ENCODE data around the gene CHSY1. TPM values are rescaled to one million over a fixed set of nuclear protein-coding genes. Genes with fewer than 3 reads are reported as not detected.

Gene CHSY1
- total and polyA plus RNA-seq, 2 of the 4 experiments (the other 2 are of a cell fraction) = 40.9 to 53.2 TPM

DNA sequence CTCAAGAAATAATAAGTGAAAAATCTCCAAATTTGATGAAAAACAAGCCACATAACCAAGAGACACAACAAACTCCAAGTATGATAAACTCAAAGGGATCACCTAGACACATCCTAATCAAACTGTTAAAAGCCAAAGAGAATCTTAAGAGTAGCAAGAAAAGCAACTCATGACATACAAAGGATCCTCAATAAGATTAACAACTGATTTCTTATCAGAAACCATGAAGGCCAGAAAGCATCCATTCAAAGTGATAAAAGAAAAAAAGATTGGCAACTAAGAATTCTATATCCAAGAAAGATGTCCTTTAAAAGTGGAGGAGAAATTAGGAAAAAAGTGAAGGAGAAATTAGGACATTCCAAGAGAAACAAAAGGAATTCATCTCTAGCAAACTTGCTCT, 23.5 kb downstream of the CHSY1 start:
- BruUV-seq (replicated peaks) = no TSS peak
- Histone ChIP-seq H3K36me3 (ENCODE audit: control insufficient read depth, insufficient read depth, low read length) (peaks cover 19% of the 10 kb centered on the region), H3K27ac (ENCODE audit: insufficient read depth, low read length) (no peak overlapping the region), H3K4me3 (ENCODE audit: insufficient read depth, low read depth, low read length) (no peak overlapping the region), H2AFZ (replicated peaks; ENCODE audit: low read length, poor library complexity) (no peak overlapping the region), H4K5ac (ENCODE audit: low read depth, low read length) (no peak overlapping the region), H2BK5ac (ENCODE audit: low read depth, low read length, poor library complexity, severe bottlenecking) (peak overlapping the region; percentile 52), H3K27me3 (ENCODE audit: control insufficient read depth, insufficient read depth, low read length) (no peaks in the 10 kb centered on the region), H2AK9ac (replicated peaks; ENCODE audit: low read depth, low read length, poor library complexity) (no peak overlapping the region), H3K79me1 (ENCODE audit: low read depth in 1 of 2, low read length in 2 of 2) (peaks cover 6 to 71% of the 10 kb centered on the region in 2 experiments; a peak in 3 of 4 replicates), H2AK5ac (ENCODE audit: low read depth, low read length) (no peak overlapping the region), H3K4me2 (ENCODE audit: low read depth, low read length) (no peak overlapping the region), H4K20me1 (ENCODE audit: insufficient read depth, low read length) (peaks cover 85% of the 10 kb centered on the region), H2BK20ac (ENCODE audit: low read depth, low read length) (no peak overlapping the region), H3K23ac (ENCODE audit: low read depth, low read length) (no peak overlapping the region), H3K9me3 (ENCODE audit: control insufficient read depth, insufficient read depth, low read length) (no peaks in the 10 kb centered on the region), H3K4me1 (ENCODE audit: control insufficient read depth, insufficient read depth, low read length) (peaks cover 12% of the 10 kb centered on the region), H3K14ac (replicated peaks; ENCODE audit: low read depth, low read length) (no peak overlapping the region), H2BK15ac (ENCODE audit: low read depth, low read length) (no peak overlapping the region), H3K9me1 (ENCODE audit: insufficient read depth, low read length) (peaks cover 21% of the 10 kb centered on the region), H3K18ac (ENCODE audit: low read depth, low read length) (no peak overlapping the region), H3K56ac (ENCODE audit: extremely low read depth, insufficient read depth, low read length) (no peak overlapping the region), H3K9ac (ENCODE audit: low read depth, low read length) (no peak overlapping the region), H2BK120ac (ENCODE audit: low read depth, low read length) (no peak overlapping the region), H4K91ac (ENCODE audit: insufficient read depth, low read depth, low read length) (no peak overlapping the region), H4K8ac (ENCODE audit: low read depth in 2 of 2, low read length in 2 of 2) (no peak overlapping the region), H3K4ac (ENCODE audit: low read depth, low read length) (no peak overlapping the region)
- TF ChIP-seq USF2 (IDR thresholded peaks at IDR 0.05; ENCODE audit: low read depth, low read length) (no peak), MAZ (IDR thresholded peaks at IDR 0.05; ENCODE audit: borderline replicate concordance, low read depth, low read length) (no peak), MAFK (IDR thresholded peaks at IDR 0.05; ENCODE audit: low read depth, low read length) (no peak), POLR2A (IDR thresholded peaks at IDR 0.05; ENCODE audit: low read depth, low read length) (no peak), CHD1 (IDR thresholded peaks at IDR 0.05; ENCODE audit: low read depth, low read length) (no peak), RAD21 (IDR thresholded peaks at IDR 0.05; ENCODE audit: low read length) (no peak), SMC3 (IDR thresholded peaks at IDR 0.05; ENCODE audit: low read depth, low read length) (no peak), FOS (IDR thresholded peaks at IDR 0.05; ENCODE audit: low read depth, low read length) (no peak), RFX5 (IDR thresholded peaks at IDR 0.05; ENCODE audit: low read depth, low read length) (no peak), MXI1 (IDR thresholded peaks at IDR 0.05; ENCODE audit: borderline replicate concordance, low read depth, low read length) (no peak), BHLHE40 (IDR thresholded peaks at IDR 0.05; ENCODE audit: low read depth, low read length) (no peak), NFE2L2 (IDR thresholded peaks at IDR 0.05; ENCODE audit: low read depth, low read length) (no peak), CEBPB (IDR thresholded peaks at IDR 0.05; ENCODE audit: low read depth, low read length) (no peak), RCOR1 (IDR thresholded peaks at IDR 0.05; ENCODE audit: insufficient replicate concordance, low read length) (no peak)
- TF ChIP-seq, protein P1, sequence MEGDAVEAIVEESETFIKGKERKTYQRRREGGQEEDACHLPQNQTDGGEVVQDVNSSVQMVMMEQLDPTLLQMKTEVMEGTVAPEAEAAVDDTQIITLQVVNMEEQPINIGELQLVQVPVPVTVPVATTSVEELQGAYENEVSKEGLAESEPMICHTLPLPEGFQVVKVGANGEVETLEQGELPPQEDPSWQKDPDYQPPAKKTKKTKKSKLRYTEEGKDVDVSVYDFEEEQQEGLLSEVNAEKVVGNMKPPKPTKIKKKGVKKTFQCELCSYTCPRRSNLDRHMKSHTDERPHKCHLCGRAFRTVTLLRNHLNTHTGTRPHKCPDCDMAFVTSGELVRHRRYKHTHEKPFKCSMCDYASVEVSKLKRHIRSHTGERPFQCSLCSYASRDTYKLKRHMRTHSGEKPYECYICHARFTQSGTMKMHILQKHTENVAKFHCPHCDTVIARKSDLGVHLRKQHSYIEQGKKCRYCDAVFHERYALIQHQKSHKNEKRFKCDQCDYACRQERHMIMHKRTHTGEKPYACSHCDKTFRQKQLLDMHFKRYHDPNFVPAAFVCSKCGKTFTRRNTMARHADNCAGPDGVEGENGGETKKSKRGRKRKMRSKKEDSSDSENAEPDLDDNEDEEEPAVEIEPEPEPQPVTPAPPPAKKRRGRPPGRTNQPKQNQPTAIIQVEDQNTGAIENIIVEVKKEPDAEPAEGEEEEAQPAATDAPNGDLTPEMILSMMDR (conservative IDR thresholded peaks at IDR 0.05; ENCODE audit: low read depth, low read length) = no peak
- TF ChIP-seq, protein P2, sequence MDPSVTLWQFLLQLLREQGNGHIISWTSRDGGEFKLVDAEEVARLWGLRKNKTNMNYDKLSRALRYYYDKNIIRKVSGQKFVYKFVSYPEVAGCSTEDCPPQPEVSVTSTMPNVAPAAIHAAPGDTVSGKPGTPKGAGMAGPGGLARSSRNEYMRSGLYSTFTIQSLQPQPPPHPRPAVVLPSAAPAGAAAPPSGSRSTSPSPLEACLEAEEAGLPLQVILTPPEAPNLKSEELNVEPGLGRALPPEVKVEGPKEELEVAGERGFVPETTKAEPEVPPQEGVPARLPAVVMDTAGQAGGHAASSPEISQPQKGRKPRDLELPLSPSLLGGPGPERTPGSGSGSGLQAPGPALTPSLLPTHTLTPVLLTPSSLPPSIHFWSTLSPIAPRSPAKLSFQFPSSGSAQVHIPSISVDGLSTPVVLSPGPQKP (IDR thresholded peaks at IDR 0.05; ENCODE audit: borderline replicate concordance, low read depth, low read length) = no peak
- in situ Hi-C loops (cut with MboI; ENCODE audit: low sequenced_read_pairs) = no loop called here
- dilution Hi-C loops (cut with HindIII; ENCODE audit: low sequenced_read_pairs, unreplicated experiment) = no loop called here
- CTCF ChIA-PET = no interaction called here
- no peak for ATAC-seq (ENCODE audit: low read depth)
- POLR2A ChIA-PET (ENCODE audit: unreplicated experiment) = no interaction called here
- intact Hi-C loops (cut with micrococcal nuclease) = no loop called here
- DNase-seq = no peak
